Spinal cord (tissue), 10 donors: ENCODE results near the gene SCAMP5. TPM values are rescaled to one million over a fixed set of nuclear protein-coding genes. Genes with fewer than 3 reads are reported as not detected.

Experiments used
- DNase-seq, 6 donors: peaks; one replicate each; pipeline versions ENCODE4 v3.0.0 to v3.0.0-alpha.2; 2013 to 2015; ENCODE audit warnings: low spot score in 6 of 6, low read depth in 4 of 6
- H3K27ac ChIP-seq: one replicate; pipeline ENCODE4 v1.5.1; 2013; ENCODE audit warnings: low read depth, low read length, control low read depth
- H3K27me3 ChIP-seq: one replicate; pipeline ENCODE4 v1.6.1; 2013; ENCODE audit warnings: low read length; ENCODE audit not compliant: control insufficient read depth, insufficient read depth
- H3K36me3 ChIP-seq: one replicate; pipeline ENCODE4 v1.6.1; 2013; ENCODE audit warnings: low read length; ENCODE audit not compliant: control insufficient read depth, insufficient read depth
- H3K4me1 ChIP-seq: one replicate; pipeline ENCODE4 v1.6.1; 2013; ENCODE audit warnings: low read length; ENCODE audit not compliant: control insufficient read depth, insufficient read depth
- H3K4me3 ChIP-seq: one replicate; pipeline ENCODE4 v1.5.1; 2013; ENCODE audit warnings: low read depth, low read length, control low read depth
- H3K9me3 ChIP-seq: one replicate; pipeline ENCODE4 v1.6.1; 2013; ENCODE audit warnings: low read length; ENCODE audit not compliant: control insufficient read depth, insufficient read depth
- WGBS: methylation state at CpG from one replicate; pipeline ENCODE4 v1.1.5; 2013; ENCODE audit warnings: missing lambda C conversion rate; ENCODE audit not compliant: insufficient coverage; 5-methylcytosine and 5-hydroxymethylcytosine counted together
- polyA plus RNA-seq, 2 donors: library from polyadenylated mRNA; unstranded; fragments of 120-200 nt; gene quantifications; one replicate each; pipeline ENCODE4 v1.2.1, GENCODE V29; 2013; ENCODE audit not compliant: insufficient read length in 2 of 2
- total RNA-seq, 2 donors: library from RNA; depleted of rRNA in 1 of 2; stranded (reverse); fragments of 120-200 nt in 1 of 2; fragments of >200 nt in 1 of 2; gene quantifications; one replicate each; pipeline versions ENCODE4 v1.2.3 to v1.2.4, GENCODE V29; 2013 to 2014
- donor health status: healthy.

Gene SCAMP5
- total and polyA plus RNA-seq, 4 donors = 28.4 to 178 (median 103) TPM

- DNase-seq = no peak
- H3K27ac ChIP-seq = no peak overlapping the region
- WGBS = 100% methylated on average over 1 of the region's 3 CpGs
- no peaks in the 10 kb centered on the region for H3K4me1 ChIP-seq
- no peaks in the 10 kb centered on the region for H3K36me3 ChIP-seq
- peaks cover 3% of the 10 kb centered on the region for H3K9me3 ChIP-seq
- H3K4me3 ChIP-seq = no peak overlapping the region
- no peaks in the 10 kb centered on the region for H3K27me3 ChIP-seq
Measured at GRCh38 chr15:75062706-75063105, 67.3 kb downstream of the SCAMP5 start.

GRCh38 chr15:75063338-75063737, 68.0 kb downstream of the SCAMP5 start:
- H3K36me3 ChIP-seq = no peaks in the 10 kb centered on the region
- H3K27ac ChIP-seq = no peak overlapping the region

GRCh38 chr15:75063889-75064288, 68.5 kb downstream of the SCAMP5 start:
- Histone ChIP-seq H3K4me3 (no peak overlapping the region), H3K9me3 (peaks cover 3% of the 10 kb centered on the region), H3K36me3 (no peaks in the 10 kb centered on the region), H3K27ac (no peak overlapping the region), H3K27me3 (no peaks in the 10 kb centered on the region), H3K4me1 (no peaks in the 10 kb centered on the region)
- 84% methylated on average over 7 of the region's 9 CpGs for WGBS
- DNase-seq = no peak

More at GRCh38 chr15:75063338-75063737, 68.0 kb downstream of the SCAMP5 start:
- Histone ChIP-seq H3K9me3 (peaks cover 3% of the 10 kb centered on the region), H3K4me1 (no peaks in the 10 kb centered on the region), H3K4me3 (no peak overlapping the region), H3K27me3 (no peaks in the 10 kb centered on the region)
- 97% methylated on average over 2 of the region's 4 CpGs for WGBS
- DNase-seq = no peak

GRCh38 chr15:75064846-75065245, 69.5 kb downstream of the SCAMP5 start:
- Histone ChIP-seq H3K9me3 (peaks cover 3% of the 10 kb centered on the region), H3K4me1 (no peaks in the 10 kb centered on the region), H3K36me3 (no peaks in the 10 kb centered on the region), H3K4me3 (no peak overlapping the region), H3K27ac (no peak overlapping the region), H3K27me3 (no peaks in the 10 kb centered on the region)
- DNase-seq = no peak
- WGBS = no CpG with 5 or more reads among the region's 2 CpGs

- H3K4me1 ChIP-seq = no peaks in the 10 kb centered on the region
- DNase-seq = no peak
Measured at GRCh38 chr15:75065467-75065850, 70.1 kb downstream of the SCAMP5 start.

GRCh38 chr15:75065851-75066509, 70.6 kb downstream of the SCAMP5 start:
- WGBS = 67% methylated on average over 3 of the region's 6 CpGs
- H3K27ac ChIP-seq = no peak overlapping the region

More at GRCh38 chr15:75065467-75065850, 70.1 kb downstream of the SCAMP5 start:
- Histone ChIP-seq H3K27ac (no peak overlapping the region), H3K4me3 (no peak overlapping the region), H3K36me3 (no peaks in the 10 kb centered on the region), H3K9me3 (peaks cover 3% of the 10 kb centered on the region), H3K27me3 (no peaks in the 10 kb centered on the region)
- no CpG with 5 or more reads among the region's 1 CpG for WGBS

GRCh38 chr15:75067123-75067830, 71.9 kb downstream of the SCAMP5 start:
- H3K27ac ChIP-seq = no peak overlapping the region
- no peak overlapping the region for H3K4me3 ChIP-seq
- H3K4me1 ChIP-seq = no peaks in the 10 kb centered on the region
- WGBS = no CpG with 5 or more reads among the region's 3 CpGs
- H3K27me3 ChIP-seq = no peaks in the 10 kb centered on the region
- H3K9me3 ChIP-seq = peaks cover 3% of the 10 kb centered on the region
- H3K36me3 ChIP-seq = no peaks in the 10 kb centered on the region
- no peak for DNase-seq

More at GRCh38 chr15:75065851-75066509, 70.6 kb downstream of the SCAMP5 start:
- H3K4me1 ChIP-seq = no peaks in the 10 kb centered on the region
- H3K9me3 ChIP-seq = peaks cover 3% of the 10 kb centered on the region
- H3K4me3 ChIP-seq = no peak overlapping the region
- no peak for DNase-seq
- H3K27me3 ChIP-seq = no peaks in the 10 kb centered on the region
- H3K36me3 ChIP-seq = no peaks in the 10 kb centered on the region

GRCh38 chr15:75068748-75069147, 73.4 kb downstream of the SCAMP5 start:
- peaks cover 3% of the 10 kb centered on the region for H3K9me3 ChIP-seq
- H3K27me3 ChIP-seq = no peaks in the 10 kb centered on the region
- no peak overlapping the region for H3K27ac ChIP-seq
- H3K4me3 ChIP-seq = no peak overlapping the region
- no peaks in the 10 kb centered on the region for H3K36me3 ChIP-seq
- no peak for DNase-seq
- no peaks in the 10 kb centered on the region for H3K4me1 ChIP-seq

GRCh38 chr15:75069301-75069925, 74.0 kb downstream of the SCAMP5 start:
- Histone ChIP-seq H3K36me3 (no peaks in the 10 kb centered on the region), H3K27ac (no peak overlapping the region), H3K4me3 (no peak overlapping the region), H3K4me1 (no peaks in the 10 kb centered on the region), H3K9me3 (peaks cover 3% of the 10 kb centered on the region), H3K27me3 (no peaks in the 10 kb centered on the region)
- 78% methylated on average over 6 of the region's 8 CpGs for WGBS
- DNase-seq = no peak
